IMR-90 (cell line): ENCODE results near the gene EXOC8.

Source experiments
- RAD21 ChIP-seq: IDR thresholded peaks from 2 replicates; pipeline ENCODE4 v1.6.1; 2012; ENCODE audit warnings: low read length, improper control_type of control experiment
- RCOR1 ChIP-seq: IDR thresholded peaks from 2 replicates; pipeline ENCODE4 v1.6.1; 2012; ENCODE audit warnings: mild to moderate bottlenecking, low read length, improper control_type of control experiment; ENCODE audit not compliant: insufficient replicate concordance
- TF ChIP-seq, protein P1 (sequence below): conservative IDR thresholded peaks from 2 replicates; pipeline ENCODE4 v1.5.1; 2012; ENCODE audit warnings: mild to moderate bottlenecking, low read depth, low read length, improper control_type of control experiment
- TF ChIP-seq, protein P2 (sequence below): fragments of 150-350 bp; IDR thresholded peaks from 2 replicates; pipeline ENCODE4 v1.6.1; 2017; ENCODE audit warnings: mild to moderate bottlenecking, antibody characterized with exemption, low read length, low read depth

DNA sequence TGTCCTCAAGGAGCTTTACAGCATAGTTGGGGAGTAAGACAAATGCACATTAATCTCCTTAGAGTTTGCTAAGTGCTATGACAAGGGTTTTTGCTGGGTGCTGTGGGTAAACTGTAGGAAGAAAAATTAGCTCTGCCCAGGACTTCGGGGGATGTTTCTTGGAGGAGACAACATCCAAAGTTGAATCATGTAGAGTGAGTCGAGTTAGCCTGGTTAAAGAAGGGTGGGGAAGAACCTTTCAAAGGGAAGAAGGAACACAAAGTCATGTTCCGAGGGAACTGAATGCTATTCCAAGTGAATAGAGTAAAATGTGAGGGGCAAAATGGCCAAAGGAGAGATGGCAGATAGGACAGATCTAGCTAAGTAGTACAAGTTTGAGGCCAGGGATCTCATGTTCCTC lies 17.5 kb upstream of the EXOC8 start:
- TF ChIP-seq, protein P1, sequence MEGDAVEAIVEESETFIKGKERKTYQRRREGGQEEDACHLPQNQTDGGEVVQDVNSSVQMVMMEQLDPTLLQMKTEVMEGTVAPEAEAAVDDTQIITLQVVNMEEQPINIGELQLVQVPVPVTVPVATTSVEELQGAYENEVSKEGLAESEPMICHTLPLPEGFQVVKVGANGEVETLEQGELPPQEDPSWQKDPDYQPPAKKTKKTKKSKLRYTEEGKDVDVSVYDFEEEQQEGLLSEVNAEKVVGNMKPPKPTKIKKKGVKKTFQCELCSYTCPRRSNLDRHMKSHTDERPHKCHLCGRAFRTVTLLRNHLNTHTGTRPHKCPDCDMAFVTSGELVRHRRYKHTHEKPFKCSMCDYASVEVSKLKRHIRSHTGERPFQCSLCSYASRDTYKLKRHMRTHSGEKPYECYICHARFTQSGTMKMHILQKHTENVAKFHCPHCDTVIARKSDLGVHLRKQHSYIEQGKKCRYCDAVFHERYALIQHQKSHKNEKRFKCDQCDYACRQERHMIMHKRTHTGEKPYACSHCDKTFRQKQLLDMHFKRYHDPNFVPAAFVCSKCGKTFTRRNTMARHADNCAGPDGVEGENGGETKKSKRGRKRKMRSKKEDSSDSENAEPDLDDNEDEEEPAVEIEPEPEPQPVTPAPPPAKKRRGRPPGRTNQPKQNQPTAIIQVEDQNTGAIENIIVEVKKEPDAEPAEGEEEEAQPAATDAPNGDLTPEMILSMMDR: no peak
- TF ChIP-seq RCOR1: no peak
- TF ChIP-seq, protein P2, sequence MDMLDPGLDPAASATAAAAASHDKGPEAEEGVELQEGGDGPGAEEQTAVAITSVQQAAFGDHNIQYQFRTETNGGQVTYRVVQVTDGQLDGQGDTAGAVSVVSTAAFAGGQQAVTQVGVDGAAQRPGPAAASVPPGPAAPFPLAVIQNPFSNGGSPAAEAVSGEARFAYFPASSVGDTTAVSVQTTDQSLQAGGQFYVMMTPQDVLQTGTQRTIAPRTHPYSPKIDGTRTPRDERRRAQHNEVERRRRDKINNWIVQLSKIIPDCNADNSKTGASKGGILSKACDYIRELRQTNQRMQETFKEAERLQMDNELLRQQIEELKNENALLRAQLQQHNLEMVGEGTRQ: no peak
- TF ChIP-seq RAD21: no peak
